IPS DF 4.7 (cell line): ENCODE data around the gene SRGAP3.

Experiments used
- DNase-seq: peaks from one replicate; pipeline ENCODE4 v3.0.0-alpha.2; 2013; ENCODE audit warnings: low spot score; ENCODE audit errors: extremely low read depth

Gene SRGAP3

GRCh38 chr3:9226326-9226725 is 23.1 kb downstream of the SRGAP3 start:
- no peak for DNase-seq

DNA sequence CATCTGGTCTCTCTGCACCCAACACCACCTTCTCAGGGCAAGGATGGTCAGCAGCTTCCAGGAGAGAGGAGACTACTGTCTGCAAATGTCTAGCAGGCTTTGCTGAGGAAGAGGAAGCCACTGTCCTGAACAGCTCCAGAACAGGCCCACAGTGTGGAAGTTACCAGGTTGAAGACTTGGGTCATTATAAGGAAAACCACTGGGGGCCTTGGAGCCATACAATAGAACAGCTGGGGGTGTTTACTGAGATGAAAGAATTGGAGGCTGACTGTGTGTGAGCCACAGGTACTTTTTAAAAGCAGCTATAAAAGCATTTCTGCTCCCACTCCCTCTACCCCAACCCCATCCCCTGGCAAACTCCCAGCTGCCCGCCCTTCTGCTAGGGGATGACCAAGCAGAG is 24.2 kb downstream of the SRGAP3 start:
- DNase-seq, result no peak

- DNase-seq, result no peak
Measured at GRCh38 chr3:9224490-9224889, 25.0 kb downstream of the SRGAP3 start.

DNA sequence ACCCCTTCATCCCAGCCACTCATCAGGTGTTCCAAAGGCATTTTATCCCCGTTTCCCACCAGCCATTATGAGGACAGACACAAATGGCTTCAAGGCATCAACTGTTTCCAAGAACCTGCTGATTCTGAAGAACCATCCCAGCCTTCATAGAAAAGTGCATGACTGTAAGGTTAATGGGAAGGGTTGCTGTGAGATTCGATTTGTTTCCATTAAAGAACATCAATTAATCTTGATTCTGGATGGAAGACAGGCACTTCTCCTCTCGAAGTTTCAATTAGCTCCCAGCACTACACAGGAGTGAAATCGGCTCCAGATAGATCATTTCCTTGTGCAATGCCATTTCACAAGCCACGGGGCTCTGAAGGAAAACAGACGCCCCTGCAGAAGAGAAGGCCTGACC is 25.8 kb downstream of the SRGAP3 start:
- no peak for DNase-seq

- DNase-seq, result no peak
Measured at GRCh38 chr3:9222956-9223639, 26.3 kb downstream of the SRGAP3 start.

DNA sequence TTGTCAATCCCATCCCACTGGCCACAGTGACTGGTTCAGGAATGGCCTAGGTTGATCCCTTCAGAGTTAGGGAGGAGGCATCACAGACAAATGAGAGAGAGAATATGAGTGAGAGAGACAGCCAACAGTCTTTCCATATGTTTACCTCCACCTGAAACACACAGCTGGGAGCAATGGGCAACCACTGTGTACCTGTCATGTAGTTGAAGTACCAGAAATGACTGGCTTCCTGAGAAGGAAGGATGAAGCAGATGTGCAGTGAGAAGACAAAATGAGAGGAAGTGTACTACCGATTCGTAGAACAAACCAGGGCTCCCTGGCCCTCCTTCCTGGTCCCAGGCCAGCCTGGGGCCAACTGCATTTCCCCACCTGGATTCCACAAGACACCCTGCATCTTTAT is 27.4 kb downstream of the SRGAP3 start:
- no peak for DNase-seq

DNA sequence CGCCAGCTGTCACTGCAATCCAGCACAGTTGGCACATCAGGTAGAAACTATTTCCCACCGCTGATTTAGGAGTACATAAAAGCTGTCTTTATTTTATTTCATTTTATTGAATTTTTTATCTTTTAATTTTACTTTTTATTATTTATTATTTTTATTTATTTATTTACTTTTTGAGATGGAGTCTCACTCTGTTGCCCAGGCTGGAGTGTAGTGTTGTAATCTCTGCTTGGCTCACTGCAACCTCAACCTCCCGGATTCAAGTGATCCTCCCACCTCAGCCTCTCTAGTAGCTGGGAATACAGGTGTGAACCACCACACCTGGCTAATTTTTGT is 31.0 kb downstream of the SRGAP3 start:
- DNase-seq, result no peak

DNA sequence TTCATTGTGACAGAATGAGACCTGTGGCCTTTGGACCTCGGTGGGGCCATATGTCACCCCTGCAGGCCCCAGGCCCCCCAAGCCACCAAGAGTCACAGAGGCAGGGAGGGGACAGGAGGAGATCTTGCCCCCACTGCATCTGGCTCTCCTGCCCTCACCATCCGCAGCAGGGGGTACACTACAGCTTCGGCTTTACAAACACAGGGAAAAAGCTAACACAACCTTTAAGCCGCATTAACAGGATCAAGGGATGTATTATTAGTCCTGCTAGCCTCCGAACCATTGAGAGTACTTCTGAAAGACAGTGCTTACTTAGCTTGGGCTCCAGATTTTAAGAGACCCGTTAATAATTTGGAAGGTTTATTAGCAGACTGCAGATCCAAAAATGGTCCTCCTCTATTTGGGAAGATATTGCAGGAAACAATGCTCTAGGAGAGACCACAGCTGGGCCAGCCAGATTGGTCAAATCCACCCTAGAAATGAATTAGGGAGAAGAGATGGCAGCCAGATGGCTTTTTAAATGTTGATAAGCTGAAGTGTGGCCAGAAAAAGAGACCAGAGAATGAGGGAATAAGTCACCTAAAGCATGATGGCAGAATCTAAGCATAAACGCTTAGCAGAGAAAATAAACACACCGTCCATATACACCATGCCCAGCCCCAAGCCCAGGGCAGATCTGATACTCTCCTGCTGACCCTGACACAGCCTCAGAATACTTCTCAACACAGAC is 31.5 kb downstream of the SRGAP3 start:
- DNase-seq, result no peak

GRCh38 chr3:9216736-9217135 is 32.7 kb downstream of the SRGAP3 start:
- no peak for DNase-seq

DNA sequence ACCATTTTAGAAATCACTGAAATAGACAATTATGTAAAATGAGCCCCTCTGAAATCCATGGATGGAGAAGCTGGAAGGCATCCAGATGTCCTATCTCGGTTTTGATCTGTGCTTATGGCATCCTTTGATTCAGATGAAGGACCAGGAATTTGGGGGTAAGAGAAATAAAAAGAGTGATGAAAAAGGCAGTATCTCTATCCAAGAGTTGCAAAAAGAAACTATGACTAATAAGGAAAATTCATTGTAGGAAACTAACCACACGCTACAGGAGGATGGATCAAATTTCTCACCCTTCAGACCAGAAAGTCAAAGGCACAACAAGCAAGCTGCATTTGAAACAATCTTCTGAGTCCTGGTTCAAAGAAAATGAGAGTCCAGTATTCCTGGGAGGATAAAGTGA is 34.8 kb downstream of the SRGAP3 start:
- DNase-seq, result no peak

DNA sequence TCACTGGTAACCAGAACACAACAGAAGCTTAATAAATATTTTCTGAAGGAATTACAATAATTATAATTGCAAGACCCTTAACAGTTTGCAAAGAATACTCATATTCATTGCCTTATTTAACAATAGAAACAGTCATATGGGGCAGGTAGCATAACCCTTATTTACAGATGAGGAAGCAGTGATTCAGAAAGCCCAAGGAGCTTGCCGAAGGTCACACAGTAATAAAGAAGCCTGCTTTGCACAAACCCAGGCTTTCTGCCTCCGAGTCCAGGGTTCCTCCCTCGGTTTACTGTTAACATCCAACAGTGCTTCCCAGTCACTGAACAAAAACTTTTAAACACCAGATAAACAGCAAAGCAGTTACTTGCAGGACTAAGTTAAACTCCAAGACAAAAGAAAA is 35.3 kb downstream of the SRGAP3 start:
- DNase-seq, result no peak

DNA sequence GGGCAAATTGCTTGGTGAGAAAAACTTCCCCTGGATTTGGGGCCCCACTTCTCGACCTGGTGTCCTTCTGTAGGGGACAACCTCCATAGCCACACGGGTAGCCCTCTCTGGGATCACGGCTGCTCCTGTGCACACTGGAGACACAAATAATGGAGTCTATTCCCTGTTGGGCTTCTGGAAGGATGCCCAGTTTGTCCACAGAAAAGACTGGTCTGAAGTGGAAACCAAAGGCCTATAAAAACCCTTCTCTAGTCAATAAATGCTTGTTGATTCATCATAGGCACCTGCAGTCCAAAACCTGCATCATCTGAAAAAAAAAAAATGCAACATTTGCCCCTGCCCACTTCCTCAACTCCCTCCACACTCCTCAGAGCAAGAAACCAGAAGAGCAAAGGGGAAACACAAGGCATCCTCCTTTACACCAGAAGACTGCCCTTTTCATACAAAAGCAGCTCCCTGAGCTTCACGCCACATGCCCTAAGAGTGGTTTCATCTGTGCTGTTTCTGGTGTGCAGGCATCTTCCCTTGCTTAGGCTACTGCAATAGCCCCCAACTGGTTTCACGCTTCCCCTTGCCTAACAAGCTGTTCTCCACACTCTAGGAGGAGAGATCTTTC is 36.3 kb downstream of the SRGAP3 start:
- DNase-seq, result no peak

DNA sequence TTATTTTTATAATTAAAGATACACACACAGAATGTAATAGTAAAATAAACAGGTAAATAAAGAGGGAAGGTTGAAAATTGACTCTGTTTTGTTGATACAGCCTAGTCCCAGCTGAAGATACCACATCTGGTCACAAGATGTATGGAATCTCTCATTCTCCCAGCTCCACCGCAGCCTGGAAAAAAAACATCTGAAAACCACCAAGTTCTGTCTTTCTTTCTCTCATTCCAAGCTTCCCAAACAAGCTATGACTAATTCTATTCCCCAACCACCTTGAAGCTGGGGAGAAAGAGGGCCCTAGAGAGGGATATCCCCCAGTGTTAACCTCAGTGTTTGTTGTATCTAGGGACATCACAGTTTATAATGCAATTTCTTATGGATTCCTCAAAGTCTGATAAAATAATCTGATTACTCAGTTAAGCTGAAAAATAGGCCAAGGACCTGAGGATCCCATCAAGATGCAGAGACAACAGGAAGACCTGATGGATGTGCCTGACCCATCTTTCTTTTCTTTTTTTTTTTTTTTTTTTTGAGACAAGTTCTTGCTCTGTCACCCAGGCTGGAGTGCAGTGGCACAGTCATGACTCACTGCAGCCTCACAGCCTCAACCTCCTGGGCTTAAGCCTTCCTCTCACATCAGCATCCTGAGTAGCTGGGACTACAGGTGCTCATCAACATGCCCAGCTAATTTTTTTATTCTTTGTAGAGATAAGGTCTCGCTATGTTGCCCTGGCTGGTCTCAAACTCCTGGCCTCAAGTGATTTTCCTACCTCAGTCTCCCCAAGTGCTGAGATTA is 38.1 kb downstream of the SRGAP3 start:
- no peak for DNase-seq

- DNase-seq, result no peak
Measured at GRCh38 chr3:9209777-9210176, 39.7 kb downstream of the SRGAP3 start.

DNA sequence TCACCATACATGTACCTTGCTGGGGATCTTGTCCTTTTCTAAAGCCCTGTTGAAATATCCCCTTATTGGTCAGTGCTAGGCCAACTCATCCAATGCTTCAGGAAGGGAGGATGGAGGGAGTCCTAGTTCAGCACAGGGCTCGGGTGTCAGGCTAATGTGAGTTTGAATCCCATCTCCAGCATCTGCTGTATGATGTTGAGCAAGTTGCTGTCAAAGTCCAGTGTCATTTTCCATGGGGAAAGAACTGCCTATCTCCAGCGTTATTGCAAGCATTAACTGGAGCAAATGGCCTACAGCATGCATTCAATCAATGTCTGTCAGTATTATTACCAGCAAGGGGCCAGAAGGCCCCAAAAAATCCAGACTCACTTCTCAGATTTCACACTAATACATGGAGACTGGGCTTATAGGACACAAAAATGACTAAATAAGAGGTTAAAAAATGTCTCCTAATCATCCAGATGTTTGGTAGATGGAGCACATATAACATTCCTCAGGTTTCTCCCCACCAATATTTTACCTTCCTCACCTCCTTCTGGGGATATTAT is 40.8 kb downstream of the SRGAP3 start:
- no peak for DNase-seq

DNA sequence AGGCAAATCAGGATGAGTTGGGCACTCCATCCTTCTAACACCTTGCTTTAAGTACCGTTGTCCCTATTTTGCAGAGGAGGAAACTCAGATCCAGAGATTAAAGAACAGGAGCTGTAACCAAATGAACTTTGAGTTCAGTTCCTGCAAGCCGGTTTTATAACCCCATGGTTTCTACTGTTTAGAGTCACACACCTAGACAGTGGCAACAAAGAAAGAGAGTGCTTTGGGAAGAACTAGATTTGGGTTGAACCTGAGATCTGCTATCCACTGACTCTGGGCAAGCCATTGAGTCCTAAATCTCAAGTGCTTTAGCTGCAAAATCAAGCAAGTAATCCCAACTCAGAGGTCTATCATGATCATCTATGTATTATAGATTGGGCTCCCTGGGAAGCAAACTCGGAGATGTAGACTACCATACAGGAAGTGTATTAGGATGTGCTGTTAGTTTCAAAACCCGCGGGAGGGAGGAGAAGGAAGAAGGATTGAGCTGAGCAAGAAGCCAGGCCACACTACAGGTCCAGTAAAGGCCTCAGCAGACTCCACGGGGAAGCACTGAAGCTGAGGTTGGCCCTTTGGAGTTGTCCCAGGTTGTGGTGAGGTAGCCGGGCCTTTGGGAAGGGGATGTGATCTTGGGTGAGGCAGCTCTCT is 42.2 kb downstream of the SRGAP3 start:
- no peak for DNase-seq

DNA sequence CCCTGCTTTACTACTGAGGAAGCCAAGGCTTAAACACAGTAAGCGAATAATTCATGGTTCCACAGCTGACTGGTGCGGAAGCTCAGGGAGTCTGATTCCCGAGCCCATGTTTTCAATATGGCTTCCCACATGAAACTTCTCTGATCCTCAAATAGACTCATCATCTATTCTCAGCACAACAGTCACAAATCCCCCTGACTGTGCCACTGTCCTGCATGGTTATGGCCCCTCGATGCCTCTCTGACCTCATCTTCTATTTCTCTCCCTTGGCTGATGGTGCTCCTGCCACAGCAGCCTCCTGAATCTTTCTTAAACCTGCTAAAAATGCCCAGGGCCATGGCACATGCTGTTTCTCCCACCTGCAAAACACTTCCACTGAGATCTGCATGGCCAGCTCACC is 43.2 kb downstream of the SRGAP3 start:
- DNase-seq, result no peak

DNA sequence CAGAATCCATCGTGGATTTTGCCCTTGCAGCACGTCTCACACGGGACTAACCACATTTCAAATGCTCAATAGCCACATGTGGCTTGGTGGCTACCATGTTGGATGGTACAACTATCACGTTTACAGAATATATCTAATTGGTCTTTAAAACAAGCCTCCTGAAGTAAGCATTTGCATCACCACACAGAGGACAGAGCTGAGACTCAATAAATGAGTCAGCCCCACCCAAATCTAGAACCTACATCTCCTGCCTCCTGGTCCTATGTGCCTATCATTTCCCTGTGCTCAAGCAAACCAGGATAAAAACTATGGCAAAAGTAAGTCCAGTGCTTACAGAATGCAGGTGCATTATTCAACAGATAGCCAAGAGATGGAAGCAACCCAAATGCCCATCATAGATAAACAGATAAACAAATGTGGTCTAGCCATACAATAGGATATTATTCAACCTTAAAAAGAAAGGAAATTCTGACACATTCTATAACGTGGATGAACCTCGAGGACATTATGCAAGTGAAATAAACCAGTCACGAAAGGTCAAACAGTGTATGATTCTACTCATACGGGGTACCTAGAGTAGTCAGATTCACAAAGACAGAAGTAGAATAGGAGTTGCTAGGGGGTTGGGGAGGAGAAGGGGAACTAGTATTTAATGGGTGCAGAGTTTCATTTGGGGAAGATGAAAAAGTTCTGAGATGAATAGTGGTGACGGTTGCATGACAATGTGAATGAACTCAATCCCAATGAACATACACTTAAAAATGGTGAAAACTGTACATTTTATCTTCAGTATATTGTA is 43.9 kb downstream of the SRGAP3 start:
- DNase-seq, result no peak

GRCh38 chr3:9204253-9204992 is 45.0 kb downstream of the SRGAP3 start:
- no peak for DNase-seq

GRCh38 chr3:9203317-9203716 is 46.1 kb downstream of the SRGAP3 start:
- no peak for DNase-seq
